GM12878 (cell line): ENCODE measurements around the gene FBXO42. TPM values are rescaled to one million over a fixed set of nuclear protein-coding genes. Genes with fewer than 3 reads are reported as not detected.

Experiments
- ATAC-seq: fragments of 200-7000 bp; cut with Tn5 transposase; 3 replicates; pipeline ENCODE4 v1.9.1; 2020; ENCODE audit warnings: mild to moderate bottlenecking, moderate library complexity
- BruUV-seq: library from RNA; stranded (reverse); fragments of 400-500 nt; replicated peaks from 2 replicates; lab custom pipeline; 2021; lab: Mats Ljungman, UMichigan
- CTCF ChIA-PET: fragments of 300-600 bp; sonication (Branson Sonifier 250); formaldehyde crosslinking; extraction: SDS; loops from one replicate; lab custom pipeline; 2021; ENCODE audit warnings: inconsistent platforms; lab: Yijun Ruan, JAX
- POLR2A ChIA-PET: fragments of 350-600 bp; formaldehyde crosslinking; extraction: SDS; loops from one replicate; lab custom pipeline; 2021; ENCODE audit warnings: inconsistent platforms; lab: Charles Lee
- RAD21 ChIA-PET: fragments of 300-600 bp; sonication (Branson Sonifier 250); formaldehyde crosslinking; loops from one replicate; lab custom pipeline; 2023; ENCODE audit warnings: antibody characterized with exemption; ENCODE audit not compliant: unreplicated experiment; lab: Charles Lee
- SMC1A ChIA-PET: fragments of 300-600 bp; sonication (Branson Sonifier 250); formaldehyde crosslinking; loops from one replicate; lab custom pipeline; 2023; ENCODE audit not compliant: unreplicated experiment, uncharacterized antibody; lab: Charles Lee
- DNase-seq: peaks from one replicate; pipeline ENCODE4 v3.0.0-alpha.2; 2011; ENCODE audit warnings: low read depth, low spot score
- FAIRE-seq: peaks from 3 replicates; lab custom pipeline; 2011; peaks lifted over from hg19 to GRCh38; lab: Jason Lieb, UNC
- H2AFZ ChIP-seq: 2 replicates; pipeline ENCODE4 v1.6.0; 2011; ENCODE audit warnings: low read depth, low read length, control low read depth; ENCODE audit not compliant: control insufficient read depth
- H3K27ac ChIP-seq: 2 replicates; pipeline ENCODE4 v1.5.1; 2011; ENCODE audit warnings: control low read depth; ENCODE audit not compliant: control insufficient read depth, insufficient read depth
- H3K27me3 ChIP-seq, 2 experiments: replicated peaks in 1 of 2; 2 replicates each; pipeline versions ENCODE4 v1.6.0 to v1.6.1; 2011; ENCODE audit warnings: low read length in 1 of 2; ENCODE audit not compliant: control insufficient read depth in 2 of 2, insufficient read depth in 2 of 2
- H3K36me3 ChIP-seq, 2 experiments: 2 replicates each; pipeline ENCODE4 v1.5.1; 2011; ENCODE audit warnings: low read length in 1 of 2; ENCODE audit not compliant: control insufficient read depth in 2 of 2, insufficient read depth in 2 of 2
- H3K4me1 ChIP-seq: 2 replicates; pipeline ENCODE4 v1.6.1; 2011; ENCODE audit warnings: mild to moderate bottlenecking, low read length, moderate library complexity, mixed read lengths; ENCODE audit not compliant: control insufficient read depth, insufficient read depth
- H3K4me2 ChIP-seq: 2 replicates; pipeline ENCODE4 v1.6.0; 2011; ENCODE audit warnings: control low read depth; ENCODE audit not compliant: control insufficient read depth, insufficient read depth
- H3K4me3 ChIP-seq: fragments of 200-600 bp; sonication (generic); 2 replicates; pipeline ENCODE4 v1.5.1; 2016
- H3K79me2 ChIP-seq: 2 replicates; pipeline ENCODE4 v1.6.0; 2011; ENCODE audit warnings: low read length; ENCODE audit not compliant: control insufficient read depth, insufficient read depth
- H3K9ac ChIP-seq: 2 replicates; pipeline ENCODE4 v1.8.0; 2011; ENCODE audit warnings: low read length, control low read depth, mixed read lengths; ENCODE audit not compliant: control insufficient read depth, insufficient read depth
- H3K9me3 ChIP-seq: replicated peaks from 3 replicates; pipeline ENCODE4 v1.5.1; 2011; ENCODE audit warnings: mild to moderate bottlenecking, low read length; ENCODE audit not compliant: control insufficient read depth, insufficient read depth
- H4K20me1 ChIP-seq: 2 replicates; pipeline ENCODE4 v1.6.0; 2011; ENCODE audit not compliant: control insufficient read depth, insufficient read depth
- CREB1 ChIP-seq: IDR thresholded peaks from 2 replicates; pipeline ENCODE4 v1.6.1; 2012; ENCODE audit warnings: low read depth, mild to moderate bottlenecking, inconsistent platforms
- DPF2 ChIP-seq: fragments of 450-650 bp; IDR thresholded peaks from 2 replicates; pipeline ENCODE4 v1.6.1; 2017; ENCODE audit warnings: mild to moderate bottlenecking
- PAX5 ChIP-seq: IDR thresholded peaks from 2 replicates; pipeline ENCODE4 v1.6.1; 2011; ENCODE audit warnings: low read depth, low read length, borderline replicate concordance
- WGBS: methylation state at CpG from one replicate; pipeline ENCODE4 v1.1.6; 2016; ENCODE audit warnings: low lambda C conversion rate; ENCODE audit not compliant: insufficient replicate concordance, insufficient coverage; ENCODE audit errors: missing lambda C conversion rate; 5-methylcytosine and 5-hydroxymethylcytosine counted together
- in situ Hi-C: fragments of 300-500 bp; cut with MboI; formaldehyde crosslinking; loops from 9 replicates; pipeline ENCODE4 v1.14.3; 2018; ENCODE audit warnings: mixed read lengths
- intact Hi-C: fragments of 100-400 bp; cut with micrococcal nuclease; formaldehyde crosslinking; loops from one replicate; pipeline ENCODE4 v1.14.2; 2022; ENCODE audit not compliant: unreplicated experiment
- polyA plus RNA-seq, 11 experiments: library from polyadenylated mRNA; depleted of rRNA in 4 of 11; unstranded in 6 of 11; stranded (reverse) in 5 of 11; fragments of >200 nt; fragmentation: Nextera tagmentation in 4 of 11; fragmentation: Illumina TruSeq in 1 of 11; extraction: Ambion mirVana in 4 of 11; extraction: Trizol in 1 of 11; gene quantifications; 1 replicate in 1 of 11; 2 replicates in 10 of 11; pipeline versions ENCODE4 v1.2.1 to v1.2.3, GENCODE V29; 2011 to 2016; ENCODE audit warnings: inconsistent platforms in 2 of 11, missing spikeins in 2 of 11, low read depth in 1 of 11
- total RNA-seq, 4 experiments: library from RNA; depleted of rRNA in 3 of 4; stranded (reverse); fragments of >200 nt in 3 of 4; fragmentation: Illumina TruSeq in 1 of 4; extraction: Trizol in 1 of 4; gene quantifications; 2 replicates each; pipeline versions ENCODE4 v1.2.1 to v1.2.3, GENCODE V29; 2013 to 2021
- TF ChIP-seq, protein P1 (sequence below): IDR thresholded peaks from 2 replicates; pipeline ENCODE4 v1.6.1; 2012; ENCODE audit warnings: low read length, inconsistent platforms

Gene FBXO42
- total and polyA plus RNA-seq, 10 of the 15 experiments (the other 5 are each of a cell fraction or from before 2014, with no cell fraction given), result 6.1 to 23.8 (median 15.2) TPM

- ATAC-seq (peak; percentile 86), DNase-seq (peak; percentile 23)
- SMC1A ChIA-PET, result interaction anchor here (0.6 to 3.1 kb wide), 9 partner anchors 11 to 274 kb away, joined by 3 to 16 read pairs (median 3); partner anchors contain the start of gene CPLANE2
- RAD21 ChIA-PET, result interaction anchor here (1.0 to 1.3 kb wide), 3 partner anchors 104 to 172 kb away, joined by 3 to 4 read pairs (median 3); partner anchors contain the start of gene FBXO42
- no peaks in the 10 kb centered on the region for H3K9me3 ChIP-seq
- CTCF ChIA-PET, result interaction anchor here (1.5 to 3.4 kb wide), 4 partner anchors 62 to 169 kb away, joined by 4 to 27 read pairs (median 14); no protein-coding TSS in a partner anchor
- TF ChIP-seq CREB1 (peak; percentile 45; the same call in 1 of the 2 replicates), PAX5 (peak; percentile 68; the same call in 1 of the 2 replicates), DPF2 (no peak)
- TF ChIP-seq, protein P1, sequence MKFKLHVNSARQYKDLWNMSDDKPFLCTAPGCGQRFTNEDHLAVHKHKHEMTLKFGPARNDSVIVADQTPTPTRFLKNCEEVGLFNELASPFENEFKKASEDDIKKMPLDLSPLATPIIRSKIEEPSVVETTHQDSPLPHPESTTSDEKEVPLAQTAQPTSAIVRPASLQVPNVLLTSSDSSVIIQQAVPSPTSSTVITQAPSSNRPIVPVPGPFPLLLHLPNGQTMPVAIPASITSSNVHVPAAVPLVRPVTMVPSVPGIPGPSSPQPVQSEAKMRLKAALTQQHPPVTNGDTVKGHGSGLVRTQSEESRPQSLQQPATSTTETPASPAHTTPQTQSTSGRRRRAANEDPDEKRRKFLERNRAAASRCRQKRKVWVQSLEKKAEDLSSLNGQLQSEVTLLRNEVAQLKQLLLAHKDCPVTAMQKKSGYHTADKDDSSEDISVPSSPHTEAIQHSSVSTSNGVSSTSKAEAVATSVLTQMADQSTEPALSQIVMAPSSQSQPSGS, result no peak
- TF ChIP-seq, all 136 proteins: peak for 2
- Histone ChIP-seq H3K9ac (0 out of 2 replicates have a peak overlapping the region, but pooled peaks have one; percentile 2), H3K4me3 (no peak overlapping the region), H3K27me3 (no peaks in the 10 kb centered on the region), H4K20me1 (no peaks in the 10 kb centered on the region), H2AFZ (no peak overlapping the region), H3K27ac (peak overlapping the region; percentile 47), H3K79me2 (no peaks in the 10 kb centered on the region), H3K4me1 (peaks cover 20% of the 10 kb centered on the region), H3K4me2 (peak overlapping the region; percentile 57), H3K36me3 (peaks cover 12 to 13% of the 10 kb centered on the region in 2 experiments; a peak in 3 of 4 replicates)
- FAIRE-seq, result no peak
- 64% methylated on average over 7 of the region's 7 CpGs for WGBS
- intact Hi-C loops, result loop anchor here (5.0 kb wide), 1 partner anchor 113 kb away; no protein-coding TSS in a partner anchor
- POLR2A ChIA-PET, result interaction anchor here (1.0 kb wide), 1 partner anchor 101 kb away, joined by 4 read pairs; no protein-coding TSS in a partner anchor
- BruUV-seq, result no TSS peak
- in situ Hi-C loops, result no loop called here
Observed at GRCh38 chr1:16248603-16249516, 103.4 kb downstream of the FBXO42 start.
